22Rv1 (cell line): ENCODE measurements around the gene ZNF558.

Experiments used
- ZFX ChIP-seq: fragments of 450-650 bp; IDR thresholded peaks from 2 replicates; pipeline ENCODE4 v1.6.1; 2017; ENCODE audit warnings: antibody characterized with exemption, borderline replicate concordance
- TF ChIP-seq, protein P1 (sequence below): fragments of 450-650 bp; IDR thresholded peaks from 2 replicates; pipeline ENCODE4 v1.5.1; 2017; ENCODE audit warnings: mild to moderate bottlenecking

DNA sequence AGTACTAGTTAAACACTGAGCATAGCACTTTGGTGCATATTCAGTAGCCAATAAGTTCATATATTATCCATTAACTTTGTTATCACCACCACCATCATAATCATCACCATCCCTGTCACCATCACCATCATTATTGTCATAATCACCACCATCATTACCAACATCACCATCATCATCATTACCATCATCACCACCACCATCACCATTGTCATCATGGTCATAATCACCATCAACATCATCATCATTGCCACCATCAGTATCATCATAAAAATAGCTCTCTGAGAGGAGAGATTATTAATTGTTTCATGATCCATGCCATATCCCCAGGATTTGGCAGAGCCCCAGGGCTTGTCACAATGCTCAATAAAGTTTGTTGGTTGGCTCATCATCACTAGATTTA is 49.4 kb upstream of the ZNF558 start:
- TF ChIP-seq, protein P1, sequence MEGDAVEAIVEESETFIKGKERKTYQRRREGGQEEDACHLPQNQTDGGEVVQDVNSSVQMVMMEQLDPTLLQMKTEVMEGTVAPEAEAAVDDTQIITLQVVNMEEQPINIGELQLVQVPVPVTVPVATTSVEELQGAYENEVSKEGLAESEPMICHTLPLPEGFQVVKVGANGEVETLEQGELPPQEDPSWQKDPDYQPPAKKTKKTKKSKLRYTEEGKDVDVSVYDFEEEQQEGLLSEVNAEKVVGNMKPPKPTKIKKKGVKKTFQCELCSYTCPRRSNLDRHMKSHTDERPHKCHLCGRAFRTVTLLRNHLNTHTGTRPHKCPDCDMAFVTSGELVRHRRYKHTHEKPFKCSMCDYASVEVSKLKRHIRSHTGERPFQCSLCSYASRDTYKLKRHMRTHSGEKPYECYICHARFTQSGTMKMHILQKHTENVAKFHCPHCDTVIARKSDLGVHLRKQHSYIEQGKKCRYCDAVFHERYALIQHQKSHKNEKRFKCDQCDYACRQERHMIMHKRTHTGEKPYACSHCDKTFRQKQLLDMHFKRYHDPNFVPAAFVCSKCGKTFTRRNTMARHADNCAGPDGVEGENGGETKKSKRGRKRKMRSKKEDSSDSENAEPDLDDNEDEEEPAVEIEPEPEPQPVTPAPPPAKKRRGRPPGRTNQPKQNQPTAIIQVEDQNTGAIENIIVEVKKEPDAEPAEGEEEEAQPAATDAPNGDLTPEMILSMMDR: no peak
- no peak for TF ChIP-seq ZFX
